HG03354 (cell line): ENCODE measurements around the gene CAB39.
A peak's percentile ranks its signal among the peaks of the same experiment; 100 is the strongest.

Experiments
- ATAC-seq: cut with Tn5 transposase; IDR thresholded peaks from one replicate; pipeline ENCODE4 v1.9.1; 2021; ENCODE audit warnings: mild to moderate bottlenecking; ENCODE audit not compliant: unreplicated experiment, poor library complexity, severe bottlenecking

Gene CAB39

GRCh38 chr2:230712443-230713330 lies at the start of gene CAB39:
Gene CAB39, plus strand, starts transcription at chr2:230712842. Its CDS starts 47,160 bp downstream, at chr2:230760002.
- ATAC-seq: peak; percentile 89

GRCh38 chr2:230664128-230664527 lies 48.5 kb upstream of the CAB39 start:
- no peak for ATAC-seq

GRCh38 chr2:230664844-230665243 lies 47.8 kb upstream of the CAB39 start:
- no peak for ATAC-seq

- no peak for ATAC-seq
These were observed 47.4 kb upstream of the CAB39 start for GRCh38 chr2:230665263-230665691.

- no peak for ATAC-seq
These were observed 46.2 kb upstream of the CAB39 start for GRCh38 chr2:230666446-230666845.

GRCh38 chr2:230666885-230667712 lies 45.5 kb upstream of the CAB39 start:
- ATAC-seq: no peak

GRCh38 chr2:230668184-230668938 lies 44.3 kb upstream of the CAB39 start:
- ATAC-seq: peak; percentile 65

GRCh38 chr2:230668939-230669303 lies 43.7 kb upstream of the CAB39 start:
- peak; percentile 30 for ATAC-seq

- ATAC-seq: no peak
These were observed 43.2 kb upstream of the CAB39 start for GRCh38 chr2:230669386-230669950.

GRCh38 chr2:230671117-230671516 lies 41.5 kb upstream of the CAB39 start:
- no peak for ATAC-seq

GRCh38 chr2:230672836-230673235 lies 39.8 kb upstream of the CAB39 start:
- ATAC-seq: no peak

GRCh38 chr2:230674401-230674800 lies 38.2 kb upstream of the CAB39 start:
- ATAC-seq: no peak

- ATAC-seq: no peak
These were observed 37.5 kb upstream of the CAB39 start for GRCh38 chr2:230674966-230675672.

GRCh38 chr2:230676546-230676945 lies 36.1 kb upstream of the CAB39 start:
- no peak for ATAC-seq

- ATAC-seq: no peak
These were observed 35.3 kb upstream of the CAB39 start for GRCh38 chr2:230677201-230677946.

GRCh38 chr2:230678018-230678417 lies 34.6 kb upstream of the CAB39 start:
- ATAC-seq: no peak

- no peak for ATAC-seq
These were observed 34.2 kb upstream of the CAB39 start for GRCh38 chr2:230678451-230678850.

- no peak for ATAC-seq
These were observed 32.0 kb upstream of the CAB39 start for GRCh38 chr2:230680463-230681170.
